ENCODE data around the gene PRF1.

PRF1 gene

DNA sequence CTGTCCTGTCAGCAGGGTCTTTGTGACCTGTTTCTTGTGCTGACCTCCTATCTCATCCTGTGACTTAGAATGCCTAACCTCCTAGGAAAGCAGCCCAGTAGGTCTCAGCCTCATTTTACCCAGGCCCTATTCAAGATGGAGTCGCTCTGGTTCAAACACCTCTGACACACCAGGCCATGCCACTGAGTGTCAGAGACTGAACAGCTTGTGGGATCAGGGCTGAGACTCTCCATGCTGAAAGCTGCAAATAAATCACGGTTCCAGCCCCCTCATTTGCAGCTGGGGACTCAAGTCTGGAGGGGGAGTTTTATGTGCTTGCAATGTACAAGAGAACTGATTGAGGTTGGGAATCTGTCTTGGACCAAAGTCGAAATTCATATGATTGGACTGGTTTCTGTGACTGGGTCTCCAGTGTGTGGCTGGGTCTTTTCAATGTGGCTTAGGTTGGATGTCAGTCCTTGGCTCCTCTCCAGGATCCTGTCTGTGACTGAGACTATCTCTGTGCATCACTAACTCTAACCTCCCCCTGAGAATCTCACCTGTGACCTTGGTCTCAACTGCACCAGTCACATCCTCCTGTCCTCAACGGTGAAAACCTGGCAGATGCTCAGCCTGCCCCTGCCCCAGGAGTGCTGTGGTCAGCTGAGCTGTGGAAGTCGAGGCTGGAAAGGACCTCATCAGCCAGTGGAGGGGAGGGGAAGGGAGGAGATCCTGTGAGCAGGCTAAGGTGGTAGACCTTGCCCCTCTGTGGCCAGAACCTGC, 11.7 kb downstream of the PRF1 start:
- no peak overlapping the region for H3K27ac ChIP-seq (replicated peaks)
- no peak overlapping the region for H3K4me3 ChIP-seq (replicated peaks; ENCODE audit: insufficient read depth, low read length)
- H3K27me3 ChIP-seq (ENCODE audit: insufficient read depth, poor library complexity, severe bottlenecking) = no peaks in the 10 kb centered on the region
- TF ChIP-seq REST (IDR thresholded peaks at IDR 0.05; ENCODE audit: insufficient replicate concordance, low read depth) (no peak), GABPA (IDR thresholded peaks at IDR 0.05; ENCODE audit: low read depth) (no peak), POLR2AphosphoS5 (IDR thresholded peaks at IDR 0.05; ENCODE audit: low read depth) (no peak), SPI1 (IDR thresholded peaks at IDR 0.05; ENCODE audit: borderline replicate concordance, low read depth) (no peak)
- DNase-seq (ENCODE audit: low read depth in 1 of 2, low spot score in 1 of 2) = no peak

- no peak overlapping the region for H3K27ac ChIP-seq (replicated peaks)
- no peak overlapping the region for H3K4me3 ChIP-seq (replicated peaks; ENCODE audit: insufficient read depth, low read length)
- DNase-seq (ENCODE audit: low read depth in 1 of 2, low spot score in 1 of 2) = no peak
- H3K27me3 ChIP-seq (ENCODE audit: insufficient read depth, poor library complexity, severe bottlenecking) = no peaks in the 10 kb centered on the region
- TF ChIP-seq GABPA (IDR thresholded peaks at IDR 0.05; ENCODE audit: low read depth) (no peak), SPI1 (IDR thresholded peaks at IDR 0.05; ENCODE audit: borderline replicate concordance, low read depth) (no peak), REST (IDR thresholded peaks at IDR 0.05; ENCODE audit: insufficient replicate concordance, low read depth) (no peak), POLR2AphosphoS5 (IDR thresholded peaks at IDR 0.05; ENCODE audit: low read depth) (no peak)
- TF ChIP-seq, protein P1, sequence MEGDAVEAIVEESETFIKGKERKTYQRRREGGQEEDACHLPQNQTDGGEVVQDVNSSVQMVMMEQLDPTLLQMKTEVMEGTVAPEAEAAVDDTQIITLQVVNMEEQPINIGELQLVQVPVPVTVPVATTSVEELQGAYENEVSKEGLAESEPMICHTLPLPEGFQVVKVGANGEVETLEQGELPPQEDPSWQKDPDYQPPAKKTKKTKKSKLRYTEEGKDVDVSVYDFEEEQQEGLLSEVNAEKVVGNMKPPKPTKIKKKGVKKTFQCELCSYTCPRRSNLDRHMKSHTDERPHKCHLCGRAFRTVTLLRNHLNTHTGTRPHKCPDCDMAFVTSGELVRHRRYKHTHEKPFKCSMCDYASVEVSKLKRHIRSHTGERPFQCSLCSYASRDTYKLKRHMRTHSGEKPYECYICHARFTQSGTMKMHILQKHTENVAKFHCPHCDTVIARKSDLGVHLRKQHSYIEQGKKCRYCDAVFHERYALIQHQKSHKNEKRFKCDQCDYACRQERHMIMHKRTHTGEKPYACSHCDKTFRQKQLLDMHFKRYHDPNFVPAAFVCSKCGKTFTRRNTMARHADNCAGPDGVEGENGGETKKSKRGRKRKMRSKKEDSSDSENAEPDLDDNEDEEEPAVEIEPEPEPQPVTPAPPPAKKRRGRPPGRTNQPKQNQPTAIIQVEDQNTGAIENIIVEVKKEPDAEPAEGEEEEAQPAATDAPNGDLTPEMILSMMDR (IDR thresholded peaks at IDR 0.05; ENCODE audit: insufficient read depth, low read length) = no peak
Observed at GRCh38 chr10:70589762-70590654, 12.5 kb downstream of the PRF1 start.

DNA sequence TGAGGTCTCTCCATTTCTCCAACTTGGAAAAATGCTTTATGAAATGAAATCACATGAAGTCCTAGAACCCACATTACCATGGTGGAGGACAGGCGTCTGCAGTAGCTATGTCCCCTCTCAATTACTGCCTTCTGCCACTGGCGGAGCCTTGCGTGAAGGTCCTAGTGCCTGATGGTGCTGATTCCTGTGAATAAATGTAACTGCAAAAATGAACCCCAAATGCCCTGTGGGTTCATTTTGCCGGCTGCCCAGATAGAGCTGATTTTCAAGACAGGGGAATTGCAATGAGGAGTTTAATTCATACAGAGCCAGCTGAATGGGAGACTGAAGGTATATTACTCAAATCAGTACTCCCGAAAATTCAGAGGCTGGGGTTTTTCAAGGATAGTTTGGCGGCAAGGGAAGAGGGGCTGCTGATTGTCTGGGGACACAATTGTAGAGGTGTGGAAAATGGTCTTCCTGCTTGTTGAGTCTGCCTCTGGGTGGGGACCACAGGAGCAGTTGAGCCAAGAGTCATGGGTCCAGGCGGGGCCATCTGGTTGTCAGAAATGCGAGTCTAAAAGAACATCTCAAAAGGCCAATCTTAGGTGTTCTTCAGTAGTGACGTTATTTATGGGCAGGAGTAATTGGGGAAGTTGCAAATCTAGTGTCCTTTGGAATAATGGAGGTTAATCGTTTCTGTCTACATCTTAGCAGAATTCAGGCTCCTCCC, 13.5 kb downstream of the PRF1 start:
- no peak for DNase-seq (ENCODE audit: low read depth in 1 of 2, low spot score in 1 of 2)
- no peak overlapping the region for H3K27ac ChIP-seq (replicated peaks)
- TF ChIP-seq REST (IDR thresholded peaks at IDR 0.05; ENCODE audit: insufficient replicate concordance, low read depth) = no peak
- no peak for TF ChIP-seq POLR2AphosphoS5 (IDR thresholded peaks at IDR 0.05; ENCODE audit: low read depth)
- TF ChIP-seq GABPA (IDR thresholded peaks at IDR 0.05; ENCODE audit: low read depth) = no peak
- no peak for TF ChIP-seq SPI1 (IDR thresholded peaks at IDR 0.05; ENCODE audit: borderline replicate concordance, low read depth)
- TF ChIP-seq, protein P1 (IDR thresholded peaks at IDR 0.05; ENCODE audit: insufficient read depth, low read length) = no peak

More for the DNA sequence above, 13.5 kb downstream of the PRF1 start:
- H3K4me3 ChIP-seq (replicated peaks; ENCODE audit: insufficient read depth, low read length) = no peak overlapping the region
- no peaks in the 10 kb centered on the region for H3K27me3 ChIP-seq (ENCODE audit: insufficient read depth, poor library complexity, severe bottlenecking)

All from HL-60 (cell line).